Mucosa of descending colon (tissue), 3 donors: ENCODE results near the gene PMF1. TPM values are rescaled to one million over a fixed set of nuclear protein-coding genes. Genes with fewer than 3 reads are reported as not detected.

ENCODE experiments used
- ATAC-seq: fragments of 200-7000 bp; cut with Tn5 transposase; one replicate; pipeline ENCODE4 v1.9.1; 2020; ENCODE audit warnings: mild to moderate bottlenecking, moderate library complexity
- DNase-seq, 3 donors: peaks; one replicate each; pipeline ENCODE4 v3.0.0-alpha.2; 2020
- H3K36me3 ChIP-seq: fragments of 200-600 bp; one replicate; pipeline ENCODE4 v1.8.0; 2021; ENCODE audit warnings: low read depth, mild to moderate bottlenecking
- H3K4me1 ChIP-seq: fragments of 200-600 bp; one replicate; pipeline ENCODE4 v1.8.0; 2021; ENCODE audit warnings: low read depth, mild to moderate bottlenecking
- H3K4me3 ChIP-seq: fragments of 200-600 bp; one replicate; pipeline ENCODE4 v1.8.0; 2021; ENCODE audit warnings: mild to moderate bottlenecking
- H3K9me3 ChIP-seq: fragments of 200-600 bp; one replicate; pipeline ENCODE4 v1.8.0; 2021; ENCODE audit warnings: mild to moderate bottlenecking
- CTCF ChIP-seq: fragments of 200-600 bp; IDR thresholded peaks from one replicate; pipeline ENCODE4 v1.8.0; 2022; ENCODE audit warnings: antibody characterized with exemption, mild to moderate bottlenecking
- intact Hi-C, 2 donors: fragments of 100-400 bp; cut with DNase I in 1 of 2; cut with micrococcal nuclease in 1 of 2; formaldehyde crosslinking; loops; one replicate each; pipeline versions ENCODE4 v1.11.0 to v1.11.1; 2022; cut with DNase I, micrococcal nuclease
- total RNA-seq, 3 donors: library from RNA; stranded (reverse); fragmentation: NEBNext Ultra II Directional in 2 of 3; extraction: Animal tissue kit (Norgen Biotek cat#: 25700) in 2 of 3; gene quantifications; one replicate each; pipeline versions ENCODE4 v1.2.1 to v1.2.4, GENCODE V29; 2021 to 2023
- donor health status: DM: no; HTN: no; CAD: no; lungs with moderate emphysema.
- donor health status: DM: no; HTN: no; CAD: no.
- donor health status: DM: no; HTN: yes; CAD: no.

Gene PMF1
- total RNA-seq, 3 donors from 2014 or later = 38.1 to 46.8 (median 43.6) TPM

GRCh38 chr1:156245451-156246232 is 32.8 kb downstream of the PMF1 start:
- no peak overlapping the region for H3K4me3 ChIP-seq
- no peaks in the 10 kb centered on the region for H3K36me3 ChIP-seq
- intact Hi-C loops = no loop called here
- DNase-seq (peak in 2 of 3 donors; percentile 38 to 53), ATAC-seq (peak; percentile 53)
- no peak for TF ChIP-seq CTCF
- no peaks in the 10 kb centered on the region for H3K9me3 ChIP-seq
- peaks cover 16% of the 10 kb centered on the region for H3K4me1 ChIP-seq

- no peak for TF ChIP-seq CTCF
- DNase-seq (no peak), ATAC-seq (no peak)
- no peak overlapping the region for H3K4me3 ChIP-seq
- H3K4me1 ChIP-seq = peaks cover 16% of the 10 kb centered on the region
- intact Hi-C loops = no loop called here
- no peaks in the 10 kb centered on the region for H3K9me3 ChIP-seq
- H3K36me3 ChIP-seq = no peaks in the 10 kb centered on the region
These were observed 33.5 kb downstream of the PMF1 start for GRCh38 chr1:156246241-156246780.

DNA sequence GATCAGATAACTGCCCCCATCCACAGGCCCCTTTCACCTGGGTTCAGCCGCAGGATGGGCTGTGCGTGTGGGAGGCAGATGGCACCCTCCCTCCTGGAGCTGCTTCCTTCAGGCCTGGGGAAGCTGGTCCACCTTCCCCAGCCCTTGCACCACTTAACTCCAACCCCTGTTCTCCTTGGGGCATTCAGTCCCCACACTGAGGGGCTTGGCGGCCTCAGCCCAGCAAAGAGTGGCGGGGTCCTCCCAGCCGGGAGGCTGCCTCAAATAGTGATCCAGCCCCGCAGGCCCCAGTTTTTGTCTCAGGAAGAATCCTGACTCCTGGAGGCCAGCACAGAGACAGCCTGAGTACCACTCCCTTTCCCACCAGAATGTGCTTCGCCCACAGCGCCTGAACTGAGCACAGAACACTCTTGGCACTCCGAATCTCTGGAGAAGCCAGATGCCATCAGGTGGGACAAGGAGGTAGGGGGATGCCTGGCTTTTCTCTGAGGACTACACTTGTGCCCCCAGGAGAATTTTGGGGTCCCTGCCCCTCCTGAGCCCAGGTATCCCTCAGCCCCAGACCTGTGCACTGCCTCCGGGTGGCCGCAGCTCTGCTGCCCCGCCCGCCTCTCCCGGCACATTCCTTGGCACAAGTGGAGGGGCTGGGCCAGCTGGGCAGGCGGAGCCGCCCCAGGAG is 34.1 kb downstream of the PMF1 start:
- Histone ChIP-seq H3K9me3 (no peaks in the 10 kb centered on the region), H3K36me3 (no peaks in the 10 kb centered on the region), H3K4me1 (peaks cover 16% of the 10 kb centered on the region), H3K4me3 (no peak overlapping the region)
- no peak for TF ChIP-seq CTCF
- ATAC-seq (peak; percentile 27), DNase-seq (no peak)
- intact Hi-C loops = no loop called here

GRCh38 chr1:156247460-156248322 is 34.9 kb downstream of the PMF1 start, which contains the start of gene PAQR6:
TSS of gene PAQR6 (minus strand) at chr1:156248056. CDS start at chr1:156246731, 1,325 bp downstream.
- H3K4me1 ChIP-seq = peaks cover 16% of the 10 kb centered on the region
- no peaks in the 10 kb centered on the region for H3K9me3 ChIP-seq
- no peaks in the 10 kb centered on the region for H3K36me3 ChIP-seq
- intact Hi-C loops = no loop called here
- DNase-seq (peak in 1 of 3 donors; percentile 19), ATAC-seq (peak; percentile 21)
- H3K4me3 ChIP-seq = no peak within 1 kb of the TSS
- no peak for TF ChIP-seq CTCF

DNA sequence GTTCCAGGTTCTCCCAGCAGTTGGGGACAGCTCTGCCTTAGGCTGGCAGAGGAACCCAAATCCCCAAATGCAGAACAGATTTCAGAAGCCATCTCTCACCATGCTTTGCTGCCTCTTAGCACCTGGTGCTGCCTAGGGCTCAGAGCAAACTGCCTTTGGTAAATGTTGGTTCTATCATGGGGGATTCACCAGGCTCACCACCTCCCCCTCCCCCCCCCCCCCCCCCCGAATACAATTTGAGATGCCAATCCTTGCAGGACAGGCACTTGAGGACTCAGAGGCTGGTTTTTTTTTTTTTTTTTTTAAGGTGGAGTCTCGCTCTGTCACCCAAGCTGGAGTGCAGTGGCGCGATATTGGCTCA is 35.5 kb downstream of the PMF1 start:
- Histone ChIP-seq H3K4me1 (peaks cover 16% of the 10 kb centered on the region), H3K9me3 (no peaks in the 10 kb centered on the region), H3K36me3 (peaks cover 4% of the 10 kb centered on the region), H3K4me3 (no peak overlapping the region)
- no peak for DNase-seq
- intact Hi-C loops = no loop called here
- ATAC-seq = no peak
- TF ChIP-seq CTCF = no peak
